SH-SY5Y (cell line): ENCODE measurements around the gene TFAP2A.

Experiments
- GATA2 ChIP-seq: IDR thresholded peaks from 2 replicates; pipeline ENCODE4 v1.6.1; 2011; ENCODE audit warnings: mild to moderate bottlenecking, low read depth, low read length
- GATA3 ChIP-seq: IDR thresholded peaks from 2 replicates; pipeline ENCODE4 v1.6.1; 2011; ENCODE audit warnings: low read depth, mild to moderate bottlenecking, low read length, moderate library complexity

- TF ChIP-seq GATA3 (no peak), GATA2 (no peak)
These were observed 30.7 kb downstream of the TFAP2A start for GRCh38 chr6:10384091-10384609.
